HEK293 (cell line): Measurements from ENCODE around the gene CD302.

Experiments
- TCF7L2 ChIP-seq: IDR thresholded peaks from 2 replicates; pipeline ENCODE4 v1.6.1; 2011; ENCODE audit warnings: low read depth, mild to moderate bottlenecking, inconsistent platforms, low read length, moderate library complexity, borderline replicate concordance
- ZNF350 ChIP-seq: fragments of 450-650 bp; formaldehyde crosslinking; IDR thresholded peaks from 2 replicates; pipeline ENCODE4 v1.5.0; 2017; ENCODE audit warnings: missing biosample characterization, mild to moderate bottlenecking, missing genetic modification characterization
- ZNF426 ChIP-seq: fragments of 450-650 bp; formaldehyde crosslinking; IDR thresholded peaks from 2 replicates; pipeline ENCODE4 v1.5.1; 2017; ENCODE audit warnings: missing biosample characterization, missing genetic modification characterization, mild to moderate bottlenecking, inconsistent platforms, moderate library complexity
- ZNF433 ChIP-seq: fragments of 450-650 bp; formaldehyde crosslinking; IDR thresholded peaks from 2 replicates; pipeline ENCODE4 v1.5.1; 2016; ENCODE audit warnings: missing biosample characterization, missing genetic modification characterization, low read depth
- TF ChIP-seq, protein P1 (sequence below): fragments of 450-650 bp; formaldehyde crosslinking; IDR thresholded peaks from 2 replicates; pipeline ENCODE4 v1.5.1; 2016; ENCODE audit warnings: missing biosample characterization, missing genetic modification characterization
- TF ChIP-seq, protein P2 (sequence below): fragments of 450-650 bp; formaldehyde crosslinking; IDR thresholded peaks from 2 replicates; pipeline ENCODE4 v1.5.1; 2016; ENCODE audit warnings: missing biosample characterization, missing genetic modification characterization

DNA sequence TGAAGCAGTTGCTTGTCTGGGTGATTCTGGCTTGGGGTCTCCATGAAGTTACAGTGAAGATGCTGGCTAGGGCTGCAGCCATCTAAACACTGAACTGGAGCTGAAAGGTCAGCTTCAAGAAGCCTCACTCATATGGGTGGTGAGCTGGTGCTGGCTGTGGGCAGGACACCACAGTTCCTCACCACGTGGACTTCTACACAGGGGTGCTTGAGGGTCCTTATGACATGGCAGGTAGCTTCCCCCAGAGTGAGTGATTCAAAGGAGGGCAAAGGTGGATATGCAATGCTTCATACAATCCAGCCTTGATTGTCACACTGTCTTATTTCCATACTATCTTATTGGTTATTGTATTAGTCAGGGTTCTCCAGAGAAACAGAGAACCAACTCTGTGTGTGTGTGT, 6.0 kb downstream of the CD302 start:
- TF ChIP-seq, protein P1, sequence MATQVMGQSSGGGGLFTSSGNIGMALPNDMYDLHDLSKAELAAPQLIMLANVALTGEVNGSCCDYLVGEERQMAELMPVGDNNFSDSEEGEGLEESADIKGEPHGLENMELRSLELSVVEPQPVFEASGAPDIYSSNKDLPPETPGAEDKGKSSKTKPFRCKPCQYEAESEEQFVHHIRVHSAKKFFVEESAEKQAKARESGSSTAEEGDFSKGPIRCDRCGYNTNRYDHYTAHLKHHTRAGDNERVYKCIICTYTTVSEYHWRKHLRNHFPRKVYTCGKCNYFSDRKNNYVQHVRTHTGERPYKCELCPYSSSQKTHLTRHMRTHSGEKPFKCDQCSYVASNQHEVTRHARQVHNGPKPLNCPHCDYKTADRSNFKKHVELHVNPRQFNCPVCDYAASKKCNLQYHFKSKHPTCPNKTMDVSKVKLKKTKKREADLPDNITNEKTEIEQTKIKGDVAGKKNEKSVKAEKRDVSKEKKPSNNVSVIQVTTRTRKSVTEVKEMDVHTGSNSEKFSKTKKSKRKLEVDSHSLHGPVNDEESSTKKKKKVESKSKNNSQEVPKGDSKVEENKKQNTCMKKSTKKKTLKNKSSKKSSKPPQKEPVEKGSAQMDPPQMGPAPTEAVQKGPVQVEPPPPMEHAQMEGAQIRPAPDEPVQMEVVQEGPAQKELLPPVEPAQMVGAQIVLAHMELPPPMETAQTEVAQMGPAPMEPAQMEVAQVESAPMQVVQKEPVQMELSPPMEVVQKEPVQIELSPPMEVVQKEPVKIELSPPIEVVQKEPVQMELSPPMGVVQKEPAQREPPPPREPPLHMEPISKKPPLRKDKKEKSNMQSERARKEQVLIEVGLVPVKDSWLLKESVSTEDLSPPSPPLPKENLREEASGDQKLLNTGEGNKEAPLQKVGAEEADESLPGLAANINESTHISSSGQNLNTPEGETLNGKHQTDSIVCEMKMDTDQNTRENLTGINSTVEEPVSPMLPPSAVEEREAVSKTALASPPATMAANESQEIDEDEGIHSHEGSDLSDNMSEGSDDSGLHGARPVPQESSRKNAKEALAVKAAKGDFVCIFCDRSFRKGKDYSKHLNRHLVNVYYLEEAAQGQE, result no peak
- TF ChIP-seq TCF7L2, result no peak
- no peak for TF ChIP-seq ZNF433
- TF ChIP-seq, protein P2, sequence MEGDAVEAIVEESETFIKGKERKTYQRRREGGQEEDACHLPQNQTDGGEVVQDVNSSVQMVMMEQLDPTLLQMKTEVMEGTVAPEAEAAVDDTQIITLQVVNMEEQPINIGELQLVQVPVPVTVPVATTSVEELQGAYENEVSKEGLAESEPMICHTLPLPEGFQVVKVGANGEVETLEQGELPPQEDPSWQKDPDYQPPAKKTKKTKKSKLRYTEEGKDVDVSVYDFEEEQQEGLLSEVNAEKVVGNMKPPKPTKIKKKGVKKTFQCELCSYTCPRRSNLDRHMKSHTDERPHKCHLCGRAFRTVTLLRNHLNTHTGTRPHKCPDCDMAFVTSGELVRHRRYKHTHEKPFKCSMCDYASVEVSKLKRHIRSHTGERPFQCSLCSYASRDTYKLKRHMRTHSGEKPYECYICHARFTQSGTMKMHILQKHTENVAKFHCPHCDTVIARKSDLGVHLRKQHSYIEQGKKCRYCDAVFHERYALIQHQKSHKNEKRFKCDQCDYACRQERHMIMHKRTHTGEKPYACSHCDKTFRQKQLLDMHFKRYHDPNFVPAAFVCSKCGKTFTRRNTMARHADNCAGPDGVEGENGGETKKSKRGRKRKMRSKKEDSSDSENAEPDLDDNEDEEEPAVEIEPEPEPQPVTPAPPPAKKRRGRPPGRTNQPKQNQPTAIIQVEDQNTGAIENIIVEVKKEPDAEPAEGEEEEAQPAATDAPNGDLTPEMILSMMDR (tag by site-specific recombination), result no peak
- no peak for TF ChIP-seq ZNF350 (tag by site-specific recombination)
- TF ChIP-seq ZNF426, result no peak
